HG03432 (cell line): Measurements from ENCODE around the gene CNIH4.
"Not testable (repeated sequence)": the region's sequence is repeated elsewhere in the genome, so short reads cannot be mapped to it uniquely, and the experiment has no call there.

Experiments used
- ATAC-seq: cut with Tn5 transposase; IDR thresholded peaks from one replicate; pipeline ENCODE4 v1.9.1; 2021; ENCODE audit warnings: mild to moderate bottlenecking, moderate library complexity; ENCODE audit not compliant: unreplicated experiment

Gene CNIH4

DNA sequence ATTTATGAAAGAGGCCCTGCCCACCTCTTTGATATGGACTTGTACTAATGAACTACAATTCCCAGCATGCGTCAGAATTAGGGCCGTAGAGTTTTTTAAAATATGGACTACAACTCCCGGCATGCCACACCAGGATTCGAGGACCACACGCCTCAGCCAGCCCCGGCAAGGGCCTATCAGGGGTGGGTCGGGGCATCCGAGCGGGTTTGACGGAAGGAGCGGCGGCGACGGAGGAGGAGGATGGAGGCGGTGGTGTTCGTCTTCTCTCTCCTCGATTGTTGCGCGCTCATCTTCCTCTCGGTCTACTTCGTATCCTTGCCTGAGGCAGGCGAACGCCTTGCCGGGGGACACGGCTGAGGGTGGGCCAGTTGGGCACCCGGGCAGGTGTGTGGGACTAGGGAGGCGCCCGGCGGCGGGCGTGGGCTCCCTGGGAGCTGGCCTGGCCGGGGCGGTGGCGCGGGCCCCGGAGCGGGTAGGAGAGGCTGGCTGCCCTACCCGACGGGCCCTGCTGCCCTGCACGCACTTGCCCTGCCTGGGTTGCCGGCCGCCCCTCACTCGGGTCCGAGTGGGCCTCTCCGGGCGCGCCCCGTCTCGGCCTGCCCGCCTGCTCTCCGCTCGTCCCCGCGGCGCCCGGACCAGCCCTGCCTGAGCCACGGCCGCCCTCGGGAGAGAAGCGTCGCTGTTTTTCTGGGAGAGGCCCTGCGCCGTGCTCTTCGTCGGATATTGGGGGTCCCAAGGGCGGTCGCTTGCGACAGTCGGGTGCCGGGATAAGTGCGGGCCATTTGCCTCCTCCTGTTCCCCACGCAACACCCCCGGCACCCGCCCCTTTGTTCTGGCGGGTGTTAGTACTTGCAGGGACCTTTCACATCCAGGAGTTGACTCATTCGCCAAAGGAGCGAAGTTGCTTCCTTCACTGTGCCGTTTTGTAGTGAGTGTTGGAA, at the start of gene CNIH4:
TSS of gene CNIH4 (plus strand) at position 195 of the 941 bp plus-strand sequence. CDS start at position 241, 46 bp downstream.
- ATAC-seq = peak; percentile 98

GRCh38 chr1:224308064-224308463, 48.6 kb upstream of the CNIH4 start:
- no peak for ATAC-seq

GRCh38 chr1:224311503-224311902, 45.2 kb upstream of the CNIH4 start:
- not testable (repeated sequence) for ATAC-seq

DNA sequence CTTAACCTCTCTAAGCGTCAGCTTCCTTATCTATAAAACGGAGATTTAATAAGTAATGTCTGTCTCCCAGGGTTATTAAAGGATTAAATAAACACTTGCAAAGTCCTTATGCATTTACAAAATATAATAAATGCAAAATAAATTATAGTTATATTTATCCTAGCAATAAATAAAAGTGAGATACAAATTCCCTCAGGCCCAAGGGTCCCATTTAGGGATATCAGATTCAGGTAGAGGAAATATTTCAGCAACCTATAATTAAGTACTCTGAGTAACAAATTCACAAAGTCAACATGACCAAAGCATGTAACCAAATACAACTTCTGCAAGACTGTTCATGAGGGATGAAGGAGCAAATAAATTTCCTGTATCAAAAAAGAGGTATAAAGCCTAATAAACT, 44.7 kb upstream of the CNIH4 start:
- ATAC-seq = no peak

- no peak for ATAC-seq
Measured at GRCh38 chr1:224317383-224318045, 39.2 kb upstream of the CNIH4 start.

DNA sequence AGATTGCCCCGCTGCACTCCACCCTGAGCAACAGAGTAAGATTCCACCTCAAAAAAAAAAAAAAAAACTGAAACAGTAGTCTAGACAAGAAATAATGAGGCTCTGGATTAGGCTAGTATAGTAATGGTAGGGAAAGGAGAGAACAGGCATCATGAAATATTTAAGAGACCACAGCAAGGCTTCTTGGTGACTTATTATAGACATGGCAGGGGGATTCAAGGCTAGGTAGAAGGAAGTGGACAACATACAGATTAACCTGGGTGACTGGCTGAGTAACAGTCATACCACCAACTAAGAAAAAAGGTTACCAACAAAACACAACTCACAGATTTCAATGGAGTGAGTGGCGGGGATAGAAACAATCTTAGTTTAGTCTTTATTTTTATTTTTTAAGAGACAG, 35.0 kb upstream of the CNIH4 start:
- no peak for ATAC-seq

DNA sequence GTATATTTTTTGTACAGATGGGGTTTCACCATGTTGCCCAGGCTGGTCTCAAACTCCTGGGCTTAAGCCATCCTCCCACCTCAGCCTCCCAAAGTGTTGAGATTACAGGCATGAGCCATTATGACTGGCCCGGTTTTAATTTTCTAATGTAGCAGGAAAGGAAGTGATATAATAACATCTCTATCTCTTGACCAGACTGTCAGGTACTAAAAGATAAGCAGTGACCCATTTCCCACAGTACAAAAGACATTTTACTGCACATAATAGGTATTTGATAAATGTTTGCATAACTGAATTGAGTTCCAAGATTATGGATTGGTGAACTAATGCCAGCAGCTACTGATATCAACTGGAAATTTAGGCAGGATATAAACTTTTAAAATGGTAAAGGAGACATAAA, 30.7 kb upstream of the CNIH4 start:
- ATAC-seq = no peak

DNA sequence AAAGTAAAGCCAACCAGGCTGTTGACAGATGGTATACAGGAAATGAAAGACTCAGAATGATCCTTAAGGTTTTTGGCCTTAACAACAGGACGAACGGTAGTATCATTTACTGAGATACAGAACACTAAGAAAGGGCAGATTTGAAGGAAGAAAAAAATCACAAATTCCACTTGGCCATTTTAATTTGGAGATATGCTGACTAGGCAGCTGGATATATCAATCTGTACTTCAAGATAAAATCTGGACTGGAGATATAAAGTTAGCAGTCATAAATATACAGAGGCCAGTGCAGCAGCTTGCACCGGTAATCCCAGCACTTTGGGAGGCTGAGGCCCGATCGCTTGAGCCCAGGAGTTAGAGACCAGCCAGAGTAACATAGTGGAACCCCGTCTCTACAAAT, 28.0 kb upstream of the CNIH4 start:
- ATAC-seq = no peak

GRCh38 chr1:224329484-224329841, 27.2 kb upstream of the CNIH4 start:
- ATAC-seq = no peak

GRCh38 chr1:224329842-224330753, 26.6 kb upstream of the CNIH4 start, which contains the start of gene NVL:
TSS of gene NVL (minus strand) at chr1:224330172. CDS start at chr1:224330127, 45 bp downstream.
- ATAC-seq = peak; percentile 85

DNA sequence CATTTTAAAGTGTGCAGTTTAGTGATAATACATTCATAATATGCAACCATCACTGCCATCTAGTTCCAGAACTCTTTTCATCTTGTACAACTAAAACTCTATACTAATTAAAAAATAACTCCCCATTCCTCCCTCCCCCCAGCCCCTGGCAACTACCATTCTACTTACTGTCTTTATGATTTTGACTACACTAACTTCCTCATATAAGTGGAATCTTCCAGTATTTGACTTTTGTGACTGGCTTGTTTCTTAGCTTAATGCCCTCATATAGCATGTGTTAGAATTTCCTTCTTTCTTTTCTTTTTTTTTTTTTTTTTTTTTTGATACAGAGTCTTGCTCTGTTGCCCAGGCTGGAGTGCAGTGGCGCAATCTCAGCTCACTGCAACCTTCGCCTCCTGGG, 25.4 kb upstream of the CNIH4 start:
- no peak for ATAC-seq

DNA sequence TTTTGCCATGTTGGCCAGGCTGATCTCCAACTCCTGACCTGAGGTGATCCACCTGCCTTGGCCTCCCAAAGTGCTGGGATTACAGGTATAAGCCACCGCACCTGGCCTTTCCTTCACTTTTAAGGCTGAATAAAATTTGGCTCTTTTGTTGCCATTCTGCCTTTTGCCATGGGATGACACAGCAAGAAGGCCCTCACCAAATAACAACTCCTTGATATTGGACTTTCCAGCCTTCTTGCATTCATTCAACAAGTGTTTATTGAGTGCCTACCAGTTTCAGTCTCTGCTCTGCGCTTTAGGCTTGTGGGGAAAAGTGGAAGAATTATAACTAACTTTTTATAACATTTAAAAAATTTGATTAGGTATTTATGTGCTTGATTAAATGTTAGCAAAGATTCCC, 24.9 kb upstream of the CNIH4 start:
- ATAC-seq = no peak

DNA sequence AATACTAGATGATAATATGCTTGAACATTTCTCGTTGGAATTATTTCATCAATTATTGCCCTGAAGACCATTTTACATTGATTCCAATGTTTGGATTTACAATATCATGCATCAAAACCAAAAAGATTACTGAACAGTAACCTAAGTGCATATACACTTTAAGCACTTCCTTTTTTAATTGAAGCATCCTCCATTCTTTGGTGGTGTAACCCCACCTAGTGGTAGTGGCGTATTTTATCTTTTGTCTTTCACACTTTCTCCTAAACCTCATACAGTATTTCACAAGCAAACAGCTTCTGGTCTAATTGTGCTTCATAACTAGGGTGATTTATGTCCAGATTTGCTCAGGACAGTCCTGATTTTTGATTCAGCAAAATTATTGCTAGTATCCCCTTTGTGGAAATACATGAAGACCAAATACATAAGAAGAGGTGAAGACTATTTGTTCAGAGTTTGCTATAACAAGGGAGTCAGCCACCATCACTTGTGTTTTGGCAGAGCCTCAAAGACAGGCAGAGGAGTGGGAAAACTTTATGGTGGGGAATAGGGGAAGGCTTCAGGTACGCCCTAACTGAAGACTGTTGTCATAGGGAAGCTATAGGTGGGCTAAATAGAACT, 23.3 kb upstream of the CNIH4 start:
- peak; percentile 48 for ATAC-seq

DNA sequence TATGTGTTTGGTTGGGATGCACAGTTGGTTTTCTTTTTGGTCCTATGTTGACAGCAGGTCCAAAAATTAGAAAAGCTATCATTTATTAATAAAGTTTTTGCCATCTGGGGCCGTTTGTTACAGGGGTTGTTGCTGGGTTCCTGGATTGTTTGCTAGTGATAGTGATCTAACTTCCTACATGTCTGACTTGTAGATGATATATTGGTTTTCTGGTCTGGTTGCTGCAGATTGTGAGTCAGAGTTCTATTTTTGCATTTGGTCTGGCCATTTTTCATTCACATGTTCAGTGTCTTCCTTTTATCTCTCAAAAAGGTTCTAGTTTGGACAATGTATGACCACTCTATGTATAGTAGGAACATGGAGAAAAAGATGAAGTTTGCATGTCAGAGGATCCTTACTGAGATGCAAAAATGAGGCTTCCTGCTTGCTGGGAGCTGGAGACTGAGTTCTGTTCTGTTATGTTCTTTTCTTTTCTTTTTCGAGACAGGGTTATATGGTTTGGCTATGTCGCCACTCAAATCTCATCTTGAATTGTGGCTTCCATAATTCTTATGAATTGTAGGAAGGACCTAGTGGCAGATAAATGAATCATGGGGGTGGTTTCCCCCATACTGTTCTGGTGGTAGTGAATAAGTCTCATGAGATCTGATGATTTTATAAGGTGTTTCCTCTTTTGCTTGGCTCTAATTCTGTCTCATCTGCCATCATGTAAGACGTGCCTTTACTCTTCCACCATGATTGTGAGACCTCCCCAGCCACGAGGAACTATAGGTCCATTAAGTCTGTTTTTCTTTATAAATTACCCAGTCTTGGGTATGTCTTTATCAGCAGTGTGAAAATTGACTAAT, 22.5 kb upstream of the CNIH4 start:
- no peak for ATAC-seq

GRCh38 chr1:224338150-224338838, 18.4 kb upstream of the CNIH4 start:
- ATAC-seq = no peak

DNA sequence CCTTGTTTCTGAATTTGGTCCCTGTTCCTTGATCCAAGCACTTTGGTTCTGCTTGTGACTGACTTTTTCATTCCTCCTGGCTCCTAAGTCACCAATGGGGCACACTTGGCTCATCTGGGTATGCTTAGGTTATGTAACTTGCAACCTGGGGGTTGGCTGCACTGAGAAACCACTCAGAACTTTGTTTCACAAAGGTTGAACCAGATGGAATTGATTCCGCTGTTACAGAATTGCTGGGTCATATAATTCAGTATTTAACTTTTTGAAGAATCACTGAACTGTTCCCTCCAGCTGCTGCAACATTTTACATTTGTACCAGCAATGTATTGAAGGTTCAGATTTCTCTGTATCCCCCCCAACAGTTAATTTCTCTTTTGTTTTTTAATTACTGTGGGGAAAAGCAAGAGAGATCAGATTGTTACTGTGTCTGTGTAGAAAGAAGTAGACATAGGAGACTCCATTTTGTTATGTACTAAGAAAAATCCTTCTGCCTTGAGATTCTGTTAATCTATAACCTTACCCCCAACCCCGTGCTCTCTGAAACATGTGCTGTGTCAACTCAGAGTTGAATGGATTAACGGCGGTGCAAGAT, 17.1 kb upstream of the CNIH4 start:
- ATAC-seq = no peak

- ATAC-seq = peak; percentile 70
Measured at GRCh38 chr1:224340453-224341384, 16.0 kb upstream of the CNIH4 start.

- ATAC-seq = no peak
Measured at GRCh38 chr1:224343679-224344078, 13.0 kb upstream of the CNIH4 start.
